ENCODE measurements around the gene MTHFS. TPM values are rescaled to one million over a fixed set of nuclear protein-coding genes. Genes with fewer than 3 reads are reported as not detected.
"Not testable (repeated sequence)": the region's sequence is repeated elsewhere in the genome, so short reads cannot be mapped to it uniquely, and the experiment has no call there.

The MTHFS gene
- polyA plus RNA-seq, 4 donors = 31.2 to 44.7 (median 37.3) TPM

- DNase-seq (ENCODE audit: low read depth in 4 of 4, low spot score in 3 of 4) = no peak
These were observed 19.8 kb upstream of the MTHFS start for GRCh38 chr15:79916502-79917132.

DNA sequence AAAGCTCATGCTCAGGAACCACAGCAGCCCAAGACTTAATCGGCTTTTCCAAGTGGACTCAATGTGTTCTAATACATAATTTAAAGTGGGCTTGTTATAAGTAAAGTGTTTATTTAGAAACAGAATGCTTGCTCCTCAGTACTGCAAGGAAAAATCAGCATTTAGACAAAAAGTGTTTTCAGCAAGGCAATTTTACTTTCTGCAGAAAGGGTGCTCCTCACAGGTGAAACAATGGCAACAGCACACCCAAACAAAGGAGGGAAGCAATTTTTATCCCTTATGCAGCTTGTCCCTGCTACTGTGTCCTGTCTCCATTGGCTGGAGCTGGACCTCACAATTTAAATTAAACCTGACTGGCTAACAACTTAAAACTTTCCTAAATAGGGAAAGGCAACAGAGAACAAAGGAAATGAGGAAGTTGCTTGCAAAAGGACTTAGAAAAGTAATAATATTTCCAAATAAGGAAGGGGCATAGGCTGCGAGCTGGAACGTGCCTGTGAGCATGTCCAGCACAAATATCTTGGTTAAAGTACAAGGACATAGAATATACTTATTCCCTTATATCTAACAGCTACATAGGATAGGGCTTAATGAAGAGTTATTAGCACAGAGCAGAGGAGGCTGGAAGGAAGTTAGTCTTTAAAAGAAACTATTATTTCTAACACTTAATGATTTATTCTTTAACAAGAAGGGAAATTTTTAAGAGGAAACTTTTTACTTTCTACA is 19.1 kb upstream of the MTHFS start:
- DNase-seq (ENCODE audit: low read depth in 4 of 4, low spot score in 3 of 4) = not testable (repeated sequence)

GRCh38 chr15:79914728-79915127 is 17.9 kb upstream of the MTHFS start:
- DNase-seq (ENCODE audit: low read depth in 4 of 4, low spot score in 3 of 4) = no peak

- not testable (repeated sequence) for DNase-seq (ENCODE audit: low read depth in 4 of 4, low spot score in 3 of 4)
These were observed 12.9 kb upstream of the MTHFS start for GRCh38 chr15:79909556-79910335.

DNA sequence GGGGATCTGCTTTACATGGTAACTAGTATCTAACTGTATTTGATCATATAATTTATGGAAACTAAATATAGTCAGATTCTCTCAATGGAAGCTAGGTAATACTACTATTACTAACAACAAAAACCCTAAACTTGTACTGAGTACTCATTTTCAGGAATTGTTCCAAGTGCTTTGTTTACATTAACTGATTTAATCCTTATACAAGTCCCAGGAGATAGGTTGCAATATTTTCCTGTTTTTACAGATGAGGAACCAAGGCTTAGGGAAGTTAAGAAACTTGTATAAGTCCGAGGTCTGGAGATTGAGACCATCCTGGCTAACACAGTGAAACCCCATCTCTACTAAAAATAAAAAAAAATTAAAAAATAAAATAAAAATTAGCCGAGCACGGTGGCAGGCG is 7.5 kb upstream of the MTHFS start:
- DNase-seq (ENCODE audit: low read depth in 4 of 4, low spot score in 3 of 4) = no peak

GRCh38 chr15:79903626-79904025 is 6.8 kb upstream of the MTHFS start:
- no peak for DNase-seq (ENCODE audit: low read depth in 4 of 4, low spot score in 3 of 4)

DNA sequence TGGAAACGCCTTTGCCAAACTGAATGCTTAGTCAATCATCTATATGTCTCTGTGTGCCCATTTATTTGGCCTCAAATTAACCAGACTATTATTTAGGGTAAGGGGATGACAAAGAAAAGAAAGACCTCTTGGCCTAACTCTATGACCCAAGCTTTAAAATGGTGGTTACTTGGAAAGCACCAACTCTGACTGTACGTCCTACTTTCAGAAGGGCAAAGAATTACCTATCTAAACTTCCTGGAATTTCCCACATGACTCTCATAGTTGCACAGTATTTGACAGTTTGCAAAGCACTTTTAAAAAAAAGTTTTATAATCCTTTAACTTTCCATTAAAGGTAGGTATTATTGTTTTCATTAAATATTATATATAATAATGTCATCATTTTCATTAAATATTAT is 6.3 kb upstream of the MTHFS start:
- DNase-seq (ENCODE audit: low read depth in 4 of 4, low spot score in 3 of 4) = no peak

DNA sequence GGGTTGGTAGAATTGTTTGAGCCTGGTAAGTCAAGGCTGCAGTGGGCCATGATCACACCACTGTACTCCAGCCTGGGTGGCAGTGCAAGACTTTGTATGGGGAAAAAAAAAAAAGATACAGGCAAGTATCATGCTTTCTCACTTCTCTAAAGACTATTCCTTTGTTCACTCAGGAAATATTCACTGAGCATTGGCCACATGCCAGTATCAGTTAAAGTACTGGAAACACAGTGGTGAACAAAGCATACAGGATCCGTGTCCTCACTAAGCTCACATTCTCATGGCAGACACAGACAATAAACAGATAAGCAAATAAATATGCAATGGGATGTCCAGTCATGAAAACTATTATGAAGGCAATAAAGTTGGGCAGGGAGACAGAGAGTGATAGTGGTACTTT is 5.1 kb upstream of the MTHFS start:
- no peak for DNase-seq (ENCODE audit: low read depth in 4 of 4, low spot score in 3 of 4)

DNA sequence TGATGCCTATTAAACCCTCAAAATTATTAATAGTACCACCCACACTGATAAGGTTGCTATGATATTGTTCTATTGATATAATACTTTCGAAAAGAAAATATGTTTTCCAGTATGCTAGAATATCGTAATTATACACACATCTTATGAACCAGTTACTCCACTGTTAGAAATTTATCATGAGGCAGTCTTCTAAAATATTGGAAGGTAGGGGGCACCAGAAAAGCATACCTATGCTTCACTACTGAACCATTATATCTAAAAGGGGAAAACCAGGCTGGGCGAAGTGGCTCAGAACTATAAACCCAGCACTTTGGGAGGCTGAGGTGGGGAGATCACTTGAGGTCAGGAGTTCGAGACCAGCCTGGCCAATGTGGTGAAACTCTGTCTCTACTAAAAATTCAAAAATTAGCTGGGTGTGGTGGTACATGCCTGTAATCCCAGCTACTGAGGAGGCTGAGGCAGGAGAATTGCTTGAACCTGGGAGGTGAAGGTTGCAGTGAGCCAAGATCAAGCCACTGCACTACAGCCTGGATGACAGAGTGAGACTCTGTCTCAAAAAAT is 4.1 kb upstream of the MTHFS start:
- not testable (repeated sequence) for DNase-seq (ENCODE audit: low read depth in 4 of 4, low spot score in 3 of 4)

DNA sequence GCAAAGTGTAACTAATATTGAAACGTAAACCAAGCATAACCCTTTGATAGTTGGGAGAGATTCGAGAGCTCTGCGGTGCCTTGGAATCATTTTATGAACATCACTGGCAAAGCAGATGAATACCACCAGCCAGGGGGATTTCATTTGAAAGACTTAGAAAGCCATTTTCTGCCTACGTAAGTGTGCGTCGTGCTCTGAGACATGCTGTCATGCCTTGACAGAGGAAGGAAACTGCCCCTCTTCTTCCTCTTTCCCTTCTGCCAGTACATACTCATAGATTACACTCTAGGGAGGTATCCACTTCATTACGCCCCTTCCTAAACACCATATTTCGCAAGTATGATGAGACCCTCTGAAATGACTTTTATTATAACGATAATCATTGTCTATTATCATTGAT is 3.3 kb upstream of the MTHFS start:
- no peak for DNase-seq (ENCODE audit: low read depth in 4 of 4, low spot score in 3 of 4)

DNA sequence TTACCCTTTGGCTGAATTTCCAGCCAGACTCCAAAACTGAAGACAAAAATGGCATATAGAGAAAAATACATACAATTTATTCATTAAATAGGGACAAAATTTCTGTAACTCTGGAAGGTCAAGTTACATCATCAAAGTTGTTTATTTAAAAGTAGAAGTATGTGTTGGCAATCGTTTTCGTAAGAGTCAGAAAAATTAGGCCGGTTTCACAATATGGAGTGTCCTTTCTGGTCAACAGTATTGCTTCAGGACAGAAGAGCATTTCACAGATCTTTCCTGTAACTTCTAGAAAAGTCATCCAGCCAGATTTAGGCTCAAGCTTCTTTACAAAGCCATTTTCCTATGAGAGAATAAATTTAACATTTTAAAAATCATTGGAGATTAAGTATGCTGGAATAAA is 2.0 kb upstream of the MTHFS start:
- not testable (repeated sequence) for DNase-seq (ENCODE audit: low read depth in 4 of 4, low spot score in 3 of 4)

GRCh38 chr15:79898369-79898768 is 1.6 kb upstream of the MTHFS start:
- DNase-seq (ENCODE audit: low read depth in 4 of 4, low spot score in 3 of 4) = no peak

DNA sequence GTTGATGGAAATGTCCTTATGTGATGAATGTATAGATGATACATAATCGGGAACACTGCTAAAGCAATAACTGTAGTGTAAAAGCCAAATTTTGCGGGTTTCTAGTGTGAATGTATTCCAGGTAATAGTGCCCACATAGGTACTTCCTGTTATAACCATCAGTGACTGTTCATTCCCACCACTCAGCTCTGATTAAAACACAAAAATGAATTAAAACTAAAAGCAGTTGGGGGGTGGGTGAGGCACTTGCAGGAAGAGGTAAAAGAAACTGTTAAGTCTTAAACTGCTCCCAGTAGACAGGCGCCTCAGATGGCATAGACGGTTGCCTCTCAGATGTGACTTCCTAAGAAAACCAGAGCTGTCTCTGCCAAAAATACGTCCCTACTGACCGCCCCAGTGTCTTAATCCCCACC is 893 bp upstream of the MTHFS start:
- no peak for DNase-seq (ENCODE audit: low read depth in 4 of 4, low spot score in 3 of 4)

- DNase-seq (ENCODE audit: low read depth in 4 of 4, low spot score in 3 of 4) = peak in 2 of 4 donors; percentile 38 to 39
These were observed 515 bp upstream of the MTHFS start for GRCh38 chr15:79897380-79897678.

DNA sequence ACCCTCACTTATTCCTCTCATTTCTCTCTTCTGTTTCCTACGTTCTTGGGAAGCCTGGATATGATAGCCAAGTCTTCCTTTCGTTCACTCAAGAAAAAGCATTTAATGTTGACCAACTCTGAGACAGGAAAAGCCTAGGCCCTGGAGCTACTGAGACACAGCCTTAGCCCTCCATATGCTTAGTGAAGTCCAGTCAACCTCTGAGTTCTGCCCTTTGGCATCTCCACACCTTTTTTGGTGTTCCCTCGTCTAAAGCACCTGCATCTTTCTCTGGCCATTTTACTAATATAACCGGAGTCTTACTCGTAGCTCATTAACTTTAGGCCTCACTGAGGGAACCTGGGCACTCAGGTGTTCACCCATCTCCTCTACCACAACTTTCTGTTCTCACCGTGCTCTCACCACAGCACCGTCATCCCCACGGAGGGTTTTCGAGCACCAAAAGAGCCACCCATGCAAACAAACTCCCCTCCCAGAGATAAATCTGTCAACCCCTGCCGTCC is 632 bp downstream of the MTHFS start:
- DNase-seq (ENCODE audit: low read depth in 4 of 4, low spot score in 3 of 4) = peak in 1 of 4 donors; percentile 38

GRCh38 chr15:79887054-79887930 is 9.5 kb downstream of the MTHFS start:
- DNase-seq (ENCODE audit: low read depth in 4 of 4, low spot score in 3 of 4) = no peak

DNA sequence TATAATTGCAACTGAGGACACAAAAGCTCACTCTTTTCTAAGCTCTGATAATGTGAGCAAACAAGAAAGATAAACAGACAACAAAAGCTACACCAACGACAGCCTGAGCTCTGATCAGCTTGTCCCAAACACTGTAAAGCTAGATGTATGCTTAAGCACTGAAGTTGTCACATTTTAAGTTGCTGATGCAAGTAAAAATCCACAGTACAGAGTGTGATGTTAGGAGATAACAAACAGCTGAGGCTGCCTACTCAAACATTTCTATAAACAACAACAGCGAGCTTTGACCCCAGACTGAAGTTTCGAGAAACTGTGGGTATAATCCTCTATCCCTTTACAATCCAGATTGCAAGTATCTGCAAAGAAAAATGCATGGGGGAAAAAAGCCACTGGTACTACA is 10.7 kb downstream of the MTHFS start:
- DNase-seq (ENCODE audit: low read depth in 4 of 4, low spot score in 3 of 4) = no peak

DNA sequence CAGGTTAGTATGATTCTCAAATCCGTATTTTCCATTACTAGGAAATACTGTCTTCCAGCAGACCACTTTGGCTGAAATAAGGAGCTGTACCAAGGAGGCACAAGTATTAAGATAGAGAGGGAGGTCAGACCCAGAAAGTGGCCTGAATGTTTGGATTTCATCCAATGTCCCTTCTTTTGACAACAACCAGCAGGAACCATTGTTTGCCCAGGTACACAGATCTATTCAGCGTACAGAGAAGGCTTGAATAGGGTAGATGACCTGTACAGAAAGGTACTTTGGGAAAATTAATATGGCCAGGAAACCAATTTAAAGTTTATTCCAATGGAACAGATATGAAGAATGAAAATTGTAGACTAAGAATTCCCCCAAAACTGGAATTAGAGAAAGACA is 12.6 kb downstream of the MTHFS start:
- no peak for DNase-seq (ENCODE audit: low read depth in 4 of 4, low spot score in 3 of 4)

GRCh38 chr15:79883579-79884203 is 13.1 kb downstream of the MTHFS start:
- no peak for DNase-seq (ENCODE audit: low read depth in 4 of 4, low spot score in 3 of 4)

- no peak for DNase-seq (ENCODE audit: low read depth in 4 of 4, low spot score in 3 of 4)
These were observed 15.1 kb downstream of the MTHFS start for GRCh38 chr15:79881668-79882067.

Measured in right renal pelvis (tissue), 4 donors.